CD4-positive, CD25-positive, alpha-beta regulatory T cell (primary cell): Measurements from ENCODE around the gene TMCO6. TPM values are rescaled to one million over a fixed set of nuclear protein-coding genes. Genes with fewer than 3 reads are reported as not detected.

ENCODE experiments used
- ATAC-seq, 2 donors: fragments of 150-1000 bp; cut with Tn5 transposase; one replicate each; pipeline ENCODE4 v1.10.0; 2021; ENCODE audit warnings: low read depth in 2 of 2, moderate number of reproducible peaks in 2 of 2, moderate library complexity in 1 of 2
- DNase-seq, 3 donors: peaks; one replicate each; pipeline versions ENCODE4 v3.0.0 to v3.0.0-alpha.2; 2012 to 2022; ENCODE audit warnings: mixed read lengths in 1 of 3
- H3K27ac ChIP-seq: one replicate; pipeline ENCODE4 v1.7.0; 2013; ENCODE audit warnings: mild to moderate bottlenecking, low read length; ENCODE audit not compliant: insufficient read depth, poor library complexity, severe bottlenecking
- H3K27me3 ChIP-seq: one replicate; pipeline ENCODE4 v1.7.0; 2013; ENCODE audit warnings: low read length; ENCODE audit not compliant: control insufficient read depth, insufficient read depth
- H3K36me3 ChIP-seq: one replicate; pipeline ENCODE4 v1.7.0; 2013; ENCODE audit warnings: mild to moderate bottlenecking, low read length, moderate library complexity; ENCODE audit not compliant: control insufficient read depth, insufficient read depth
- H3K4me1 ChIP-seq: 2 replicates; pipeline ENCODE4 v1.7.0; 2013; ENCODE audit warnings: mild to moderate bottlenecking, low read length; ENCODE audit not compliant: insufficient read depth, control insufficient read depth, poor library complexity, severe bottlenecking
- H3K4me3 ChIP-seq: one replicate; pipeline ENCODE4 v1.7.0; 2013; ENCODE audit warnings: low read depth, mild to moderate bottlenecking, low read length, moderate library complexity
- H3K9me3 ChIP-seq, 2 experiments: 1 replicate in 1 of 2; 2 replicates in 1 of 2; pipeline ENCODE4 v1.7.0; 2013; ENCODE audit warnings: low read length in 2 of 2, mild to moderate bottlenecking in 1 of 2, moderate library complexity in 1 of 2; ENCODE audit not compliant: control insufficient read depth in 2 of 2
- H3K27ac Mint-ChIP-seq, 3 donors: one replicate each; pipeline ENCODE4 v1.8.0; 2020 to 2022; ENCODE audit warnings: mild to moderate bottlenecking in 3 of 3, mixed read lengths in 3 of 3, moderate library complexity in 2 of 3
- H3K27me3 Mint-ChIP-seq: one replicate; pipeline ENCODE4 v1.8.0; 2022; ENCODE audit warnings: mild to moderate bottlenecking, mixed read lengths
- H3K36me3 Mint-ChIP-seq: one replicate; pipeline ENCODE4 v1.8.0; 2020; ENCODE audit warnings: mixed read lengths
- H3K4me1 Mint-ChIP-seq, 4 donors: one replicate each; pipeline ENCODE4 v1.8.0; 2020 to 2022; ENCODE audit warnings: mixed read lengths in 4 of 4, mild to moderate bottlenecking in 1 of 4
- H3K4me3 Mint-ChIP-seq, 4 donors: one replicate each; pipeline ENCODE4 v1.8.0; 2020 to 2022; ENCODE audit warnings: mild to moderate bottlenecking in 4 of 4, mixed read lengths in 4 of 4, moderate library complexity in 3 of 4
- H3K9me3 Mint-ChIP-seq, 7 donors: one replicate each; pipeline ENCODE4 v1.8.0; 2020 to 2022; ENCODE audit warnings: mixed read lengths in 7 of 7, mild to moderate bottlenecking in 3 of 7, moderate library complexity in 2 of 7
- polyA plus RNA-seq, 4 donors: library from polyadenylated mRNA; unstranded; fragments of 300-500 nt; fragmentation: Illumina TruSeq; gene quantifications; one replicate each; pipeline ENCODE4 v1.2.3, GENCODE V29; 2021
- total RNA-seq: library from RNA; stranded (reverse); gene quantifications from one replicate; pipeline ENCODE4 v1.2.3, GENCODE V29; 2022

TMCO6 gene
- total and polyA plus RNA-seq, 5 donors from 2014 or later, result 17.0 to 24.1 (median 18.6) TPM

GRCh38 chr5:140677947-140678346, 38.7 kb downstream of the TMCO6 start:
- DNase-seq (no peak), ATAC-seq (no peak)
- Histone ChIP-seq H3K4me1 (no peaks in the 10 kb centered on the region), H3K4me3 (no peak overlapping the region), H3K27me3 (no peaks in the 10 kb centered on the region), H3K9me3 (no peaks in the 10 kb centered on the region), H3K27ac (no peak overlapping the region), H3K36me3 (peaks cover 73% of the 10 kb centered on the region)
- Mint-ChIP-seq H3K4me1 (no peaks in the 10 kb centered on the region), H3K27me3 (no peaks in the 10 kb centered on the region), H3K27ac (no peak overlapping the region), H3K9me3 (no peaks in the 10 kb centered on the region), H3K4me3 (no peak overlapping the region), H3K36me3 (peaks cover 38% of the 10 kb centered on the region)

DNA sequence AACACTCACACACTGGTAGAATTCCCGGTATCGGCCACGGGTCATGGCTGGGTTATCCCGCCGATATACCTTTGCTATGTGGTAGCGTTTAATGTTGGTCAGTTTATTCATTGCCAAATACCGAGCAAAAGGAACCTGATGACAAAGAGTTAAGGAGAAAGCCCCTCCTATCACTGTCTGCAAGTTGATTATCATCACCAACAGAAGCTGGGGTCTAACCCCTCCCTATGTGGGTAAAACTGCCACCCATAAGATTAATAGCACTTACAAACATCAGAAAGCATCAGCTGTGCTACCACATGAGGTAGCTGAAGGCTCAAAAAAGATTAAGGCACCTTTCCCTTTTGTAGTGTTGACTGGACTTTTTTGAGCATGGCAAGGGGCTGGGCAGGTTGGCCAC, 39.7 kb downstream of the TMCO6 start:
- Histone ChIP-seq H3K27me3 (no peaks in the 10 kb centered on the region), H3K4me1 (no peaks in the 10 kb centered on the region), H3K36me3 (peaks cover 71% of the 10 kb centered on the region), H3K4me3 (no peak overlapping the region), H3K27ac (no peak overlapping the region), H3K9me3 (no peaks in the 10 kb centered on the region)
- H3K9me3 Mint-ChIP-seq, result no peaks in the 10 kb centered on the region
- no peaks in the 10 kb centered on the region for H3K27me3 Mint-ChIP-seq
- peaks cover 42% of the 10 kb centered on the region for H3K36me3 Mint-ChIP-seq
- H3K4me3 Mint-ChIP-seq, result no peak overlapping the region
- no peak overlapping the region for H3K27ac Mint-ChIP-seq
- no peaks in the 10 kb centered on the region for H3K4me1 Mint-ChIP-seq
- DNase-seq (no peak), ATAC-seq (no peak)

GRCh38 chr5:140690376-140690932, 51.2 kb downstream of the TMCO6 start:
- H3K9me3 ChIP-seq, result no peaks in the 10 kb centered on the region
- no peaks in the 10 kb centered on the region for H3K27me3 Mint-ChIP-seq
- H3K4me3 Mint-ChIP-seq, result peak overlapping the region; percentile 91 to 99 (median 96)
- H3K27ac Mint-ChIP-seq, result peak overlapping the region in 2 of 3 donors; percentile 97 to 98
- no peaks in the 10 kb centered on the region for H3K27me3 ChIP-seq
- peaks cover 29% of the 10 kb centered on the region for H3K36me3 ChIP-seq
- DNase-seq, result no peak
- H3K9me3 Mint-ChIP-seq, result peaks cover 0 to 1% (median 0%) of the 10 kb centered on the region in 7 donors
- no peak for ATAC-seq
- H3K4me3 ChIP-seq, result peak overlapping the region; percentile 92
- H3K36me3 Mint-ChIP-seq, result peaks cover 18% of the 10 kb centered on the region
- peaks cover 18 to 53% (median 45%) of the 10 kb centered on the region in 4 donors for H3K4me1 Mint-ChIP-seq
- peaks cover 30% of the 10 kb centered on the region for H3K4me1 ChIP-seq
- peak overlapping the region; percentile 87 for H3K27ac ChIP-seq

GRCh38 chr5:140690941-140691924, 52.0 kb downstream of the TMCO6 start, which contains the start of the genes HARS1 and HARS2:
Gene HARS1, minus strand, starts transcription at chr5:140691370. Its CDS starts 66 bp downstream, at chr5:140691304.
Gene HARS2, plus strand, starts transcription at chr5:140691455. Its CDS starts 194 bp downstream, at chr5:140691649.
- H3K4me3 Mint-ChIP-seq, result peak within 1 kb of the TSS; percentile 91 to 99 (median 96)
- H3K4me3 ChIP-seq, result peak within 1 kb of the TSS; percentile 92
- H3K4me1 Mint-ChIP-seq, result peaks cover 18 to 58% (median 46%) of the 10 kb centered on the region in 4 donors
- peaks cover 26% of the 10 kb centered on the region for H3K36me3 Mint-ChIP-seq
- H3K9me3 Mint-ChIP-seq, result peaks cover 0 to 1% (median 0%) of the 10 kb centered on the region in 7 donors
- H3K27me3 Mint-ChIP-seq, result no peaks in the 10 kb centered on the region
- no peaks in the 10 kb centered on the region for H3K9me3 ChIP-seq
- peak; percentile 95 to 98 for ATAC-seq
- DNase-seq, result peak; percentile 77 to 92 (median 82)
- H3K27ac ChIP-seq, result peak within 1 kb of the TSS; percentile 87
- H3K4me1 ChIP-seq, result peaks cover 30% of the 10 kb centered on the region
- peaks cover 37% of the 10 kb centered on the region for H3K36me3 ChIP-seq
- H3K27ac Mint-ChIP-seq, result peak within 1 kb of the TSS; percentile 97 to 100 (median 98)
- H3K27me3 ChIP-seq, result no peaks in the 10 kb centered on the region

DNA sequence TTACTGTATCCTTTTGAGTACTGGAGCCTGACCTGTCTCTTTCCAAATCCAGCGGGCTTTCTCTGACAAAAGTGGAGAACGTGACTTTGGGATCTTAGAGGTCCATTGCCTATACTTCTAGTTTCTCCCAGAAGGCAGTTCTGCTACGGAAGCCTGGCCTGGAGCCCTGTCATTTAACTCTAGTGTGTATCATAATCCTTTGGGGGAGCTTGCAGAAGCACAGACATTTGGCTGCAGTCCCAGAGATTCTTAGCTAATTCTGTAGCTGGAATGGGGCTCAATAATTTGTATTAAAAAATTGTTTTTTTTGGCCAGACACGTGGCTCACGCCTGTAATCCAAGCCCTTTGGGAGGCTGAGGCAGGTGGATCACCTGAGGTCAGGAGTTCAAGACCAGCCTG, 55.0 kb downstream of the TMCO6 start:
- H3K27ac ChIP-seq, result no peak overlapping the region
- peaks cover 57% of the 10 kb centered on the region for H3K36me3 ChIP-seq
- Mint-ChIP-seq H3K4me1 (peaks cover 8 to 44% (median 37%) of the 10 kb centered on the region in 4 donors), H3K27ac (peak overlapping the region in 2 of 3 donors; percentile 15 to 69), H3K4me3 (peak overlapping the region in 2 of 4 donors; percentile 62 to 84), H3K36me3 (peaks cover 46% of the 10 kb centered on the region), H3K27me3 (no peaks in the 10 kb centered on the region), H3K9me3 (peaks cover 0 to 1% (median 0%) of the 10 kb centered on the region in 7 donors)
- ATAC-seq (no peak), DNase-seq (no peak)
- H3K9me3 ChIP-seq, result no peaks in the 10 kb centered on the region
- peaks cover 27% of the 10 kb centered on the region for H3K4me1 ChIP-seq
- H3K4me3 ChIP-seq, result no peak overlapping the region
- no peaks in the 10 kb centered on the region for H3K27me3 ChIP-seq

Other genes with a start within 250 kb of the TMCO6 start
- gene ANKHD1, start 237.6 kb upstream of the TMCO6 start, total RNA-seq, result 227 TPM
- 10 to 100 TPM; 58.2 to 78.2 (median 64.6) TPM for gene ANKHD1, start 237.6 kb upstream of the TMCO6 start, polyA plus RNA-seq
- gene EIF4EBP3, start 91.8 kb upstream of the TMCO6 start, total RNA-seq, result 11.8 TPM
- gene EIF4EBP3, start 91.8 kb upstream of the TMCO6 start, polyA plus RNA-seq, result 10 to 100 TPM; 28.4 to 44.7 (median 40.5) TPM
- 38.9 TPM for gene SRA1, start 82.0 kb upstream of the TMCO6 start, total RNA-seq
- gene SRA1, start 82.0 kb upstream of the TMCO6 start, polyA plus RNA-seq, result 10 to 100 TPM; 36.6 to 44.3 (median 38.4) TPM
- gene APBB3, start 74.9 kb upstream of the TMCO6 start, total RNA-seq, result 50.8 TPM
- gene APBB3, start 74.9 kb upstream of the TMCO6 start, polyA plus RNA-seq, result 1 to 10 TPM; 3.4 to 5.2 (median 4.0) TPM
- 35.0 TPM for gene SLC35A4, start 74.6 kb upstream of the TMCO6 start, total RNA-seq
- 10 to 100 TPM; 69.3 to 89.5 (median 78.0) TPM for gene SLC35A4, start 74.6 kb upstream of the TMCO6 start, polyA plus RNA-seq
- not detected for gene CD14, start 6.3 kb upstream of the TMCO6 start, total RNA-seq
- gene CD14, start 6.3 kb upstream of the TMCO6 start, polyA plus RNA-seq, result 1 to 10 TPM; 1.3 to 2.6 (median 2.1) TPM
- gene NDUFA2, start 8.2 kb downstream of the TMCO6 start, total RNA-seq, result 42.6 TPM
- 100 to 1,000 TPM; 165 to 208 (median 169) TPM for gene NDUFA2, start 8.2 kb downstream of the TMCO6 start, polyA plus RNA-seq
- 170 TPM for gene IK, start 8.4 kb downstream of the TMCO6 start, total RNA-seq
- 100 to 1,000 TPM; 136 to 197 (median 184) TPM for gene IK, start 8.4 kb downstream of the TMCO6 start, polyA plus RNA-seq
- gene WDR55, start 25.5 kb downstream of the TMCO6 start, total RNA-seq, result 47.5 TPM
- gene WDR55, start 25.5 kb downstream of the TMCO6 start, polyA plus RNA-seq, result 10 to 100 TPM; 17.6 to 25.3 (median 19.9) TPM
- 2.1 TPM for gene DND1, start 34.1 kb downstream of the TMCO6 start, total RNA-seq
- not detected for gene DND1, start 34.1 kb downstream of the TMCO6 start, polyA plus RNA-seq
- gene HARS1, start 51.9 kb downstream of the TMCO6 start, total RNA-seq, result 56.5 TPM
- 10 to 100 TPM; 58.0 to 74.4 (median 60.5) TPM for gene HARS1, start 51.9 kb downstream of the TMCO6 start, polyA plus RNA-seq
- 29.8 TPM for gene HARS2, start 52.0 kb downstream of the TMCO6 start, total RNA-seq
- gene HARS2, start 52.0 kb downstream of the TMCO6 start, polyA plus RNA-seq, result 10 to 100 TPM; 20.7 to 24.4 (median 22.2) TPM
- gene ZMAT2, start 61.0 kb downstream of the TMCO6 start, total RNA-seq, result 48.5 TPM
- gene ZMAT2, start 61.0 kb downstream of the TMCO6 start, polyA plus RNA-seq, result 10 to 100 TPM; 81.8 to 97.5 (median 90.9) TPM
- not detected for gene PCDHA1, start 146.7 kb downstream of the TMCO6 start, total RNA-seq
- not detected for gene PCDHA1, start 146.7 kb downstream of the TMCO6 start, polyA plus RNA-seq
- not detected for gene PCDHA2, start 155.4 kb downstream of the TMCO6 start, total RNA-seq
- gene PCDHA2, start 155.4 kb downstream of the TMCO6 start, polyA plus RNA-seq, result not detected
- gene PCDHA3, start 161.6 kb downstream of the TMCO6 start, total RNA-seq, result not detected
- gene PCDHA3, start 161.6 kb downstream of the TMCO6 start, polyA plus RNA-seq, result not detected
- not detected for gene PCDHA4, start 167.6 kb downstream of the TMCO6 start, total RNA-seq
- gene PCDHA4, start 167.6 kb downstream of the TMCO6 start, polyA plus RNA-seq, result not detected
- not detected for gene PCDHA5, start 182.2 kb downstream of the TMCO6 start, total RNA-seq
- gene PCDHA5, start 182.2 kb downstream of the TMCO6 start, polyA plus RNA-seq, result not detected
- not detected for gene PCDHA6, start 188.5 kb downstream of the TMCO6 start, total RNA-seq
- gene PCDHA6, start 188.5 kb downstream of the TMCO6 start, polyA plus RNA-seq, result not detected
- not detected for gene PCDHA7, start 194.8 kb downstream of the TMCO6 start, total RNA-seq
- not detected for gene PCDHA7, start 194.8 kb downstream of the TMCO6 start, polyA plus RNA-seq
- not detected for gene PCDHA8, start 201.7 kb downstream of the TMCO6 start, total RNA-seq
- not detected for gene PCDHA8, start 201.7 kb downstream of the TMCO6 start, polyA plus RNA-seq
- not detected for gene PCDHA9, start 208.9 kb downstream of the TMCO6 start, total RNA-seq
- gene PCDHA9, start 208.9 kb downstream of the TMCO6 start, polyA plus RNA-seq, result not detected
- gene PCDHA10, start 216.4 kb downstream of the TMCO6 start, total RNA-seq, result not detected
- not detected for gene PCDHA10, start 216.4 kb downstream of the TMCO6 start, polyA plus RNA-seq
- gene PCDHA11, start 229.5 kb downstream of the TMCO6 start, total RNA-seq, result not detected
- not detected for gene PCDHA11, start 229.5 kb downstream of the TMCO6 start, polyA plus RNA-seq
- not detected for gene PCDHA12, start 235.9 kb downstream of the TMCO6 start, total RNA-seq
- gene PCDHA12, start 235.9 kb downstream of the TMCO6 start, polyA plus RNA-seq, result not detected
- gene PCDHA13, start 242.7 kb downstream of the TMCO6 start, total RNA-seq, result not detected
- gene PCDHA13, start 242.7 kb downstream of the TMCO6 start, polyA plus RNA-seq, result not detected